ENCODE results near the gene GFOD1.

DNA sequence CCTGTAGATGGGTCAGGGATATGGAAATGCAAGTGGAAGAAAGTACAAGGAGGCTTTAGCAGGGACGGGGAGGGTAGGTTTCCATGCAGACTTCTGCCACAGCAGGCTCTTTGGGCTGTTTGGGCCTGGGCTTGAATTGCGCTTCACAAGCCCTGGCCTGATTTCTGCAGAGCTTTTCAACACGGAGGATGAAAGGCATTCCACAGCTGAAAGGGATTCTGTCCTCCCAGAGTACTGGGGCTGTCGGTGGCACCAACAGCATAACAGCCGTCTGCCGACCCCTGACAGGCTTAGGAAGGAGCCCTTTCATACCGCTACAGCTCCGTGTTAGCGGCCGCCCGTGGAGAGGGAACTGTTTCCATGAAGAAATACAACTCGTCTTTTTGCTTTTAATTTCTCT lies 136.1 kb downstream of the GFOD1 start:
- TF ChIP-seq REST (IDR thresholded peaks at IDR 0.05; ENCODE audit: low read depth) = no peak
- no peak for TF ChIP-seq ZBTB7A (IDR thresholded peaks at IDR 0.05; ENCODE audit: low read depth)
- no peak for TF ChIP-seq YY1 (IDR thresholded peaks at IDR 0.05; ENCODE audit: low read depth)
- no peak for TF ChIP-seq TAF1 (IDR thresholded peaks at IDR 0.05; ENCODE audit: low read depth)
- TF ChIP-seq RAD21 (IDR thresholded peaks at IDR 0.05; ENCODE audit: low read depth) = no peak
- no peak for TF ChIP-seq CREB1 (IDR thresholded peaks at IDR 0.05; ENCODE audit: low read depth)
- TF ChIP-seq NFIC (IDR thresholded peaks at IDR 0.05) = no peak
- TF ChIP-seq EP300 (IDR thresholded peaks at IDR 0.05; ENCODE audit: borderline replicate concordance) = no peak
- TF ChIP-seq USF1 (IDR thresholded peaks at IDR 0.05) = no peak
- TF ChIP-seq, protein P1, sequence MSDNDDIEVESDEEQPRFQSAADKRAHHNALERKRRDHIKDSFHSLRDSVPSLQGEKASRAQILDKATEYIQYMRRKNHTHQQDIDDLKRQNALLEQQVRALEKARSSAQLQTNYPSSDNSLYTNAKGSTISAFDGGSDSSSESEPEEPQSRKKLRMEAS (IDR thresholded peaks at IDR 0.05) = no peak
- TF ChIP-seq TCF12 (IDR thresholded peaks at IDR 0.05; ENCODE audit: low read depth) = no peak
